PFSK-1 (cell line): ENCODE measurements around the gene SPTBN4.

Source experiments
- POLR2AphosphoS5 ChIP-seq: IDR thresholded peaks from 2 replicates; pipeline ENCODE4 v1.6.1; 2012; ENCODE audit warnings: low read depth, mild to moderate bottlenecking, control low read depth, low read length, moderate library complexity
- TAF1 ChIP-seq: IDR thresholded peaks from 2 replicates; pipeline ENCODE4 v1.6.1; 2012; ENCODE audit warnings: low read length, control low read depth, borderline replicate concordance; ENCODE audit not compliant: insufficient read depth

DNA sequence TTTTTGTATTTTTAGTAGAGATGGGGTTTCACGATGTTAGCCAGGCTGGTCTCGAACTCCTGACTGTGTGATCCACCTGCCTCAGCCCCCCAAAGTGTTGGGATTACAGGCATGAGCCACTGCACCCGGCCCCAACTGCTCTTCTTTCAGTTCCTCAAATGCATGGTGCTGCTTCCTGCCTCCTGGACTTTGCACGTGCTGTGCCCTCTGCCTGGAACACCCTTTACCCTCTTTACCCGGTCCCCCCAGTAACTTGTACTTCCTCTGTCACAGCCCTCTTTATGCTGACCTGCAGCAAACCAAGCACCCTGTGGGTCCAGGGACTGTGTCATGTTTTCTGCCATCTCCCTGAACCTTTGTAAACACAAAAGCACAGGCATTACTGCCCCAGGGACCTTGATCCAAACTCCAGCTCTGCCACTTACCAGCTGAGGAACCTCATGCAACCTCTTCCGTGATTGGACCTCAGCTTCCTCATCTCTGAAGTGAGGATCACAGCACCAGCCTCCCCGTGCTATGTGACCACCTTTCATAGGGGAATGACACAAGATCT lies 5.1 kb upstream of the SPTBN4 start:
- TF ChIP-seq TAF1 (no peak), POLR2AphosphoS5 (no peak)
